C4-2B (cell line): ENCODE results near the gene IL27RA.

Source experiments
- H3K27ac ChIP-seq: fragments of 450-650 bp; 2 replicates; pipeline ENCODE4 v1.5.1; 2017
- ZFX ChIP-seq: fragments of 450-650 bp; IDR thresholded peaks from 2 replicates; pipeline ENCODE4 v1.6.1; 2017
- TF ChIP-seq, protein P1 (sequence below): fragments of 450-650 bp; conservative IDR thresholded peaks from 2 replicates; pipeline ENCODE4 v1.5.1; 2017; ENCODE audit warnings: mild to moderate bottlenecking

The IL27RA gene

DNA sequence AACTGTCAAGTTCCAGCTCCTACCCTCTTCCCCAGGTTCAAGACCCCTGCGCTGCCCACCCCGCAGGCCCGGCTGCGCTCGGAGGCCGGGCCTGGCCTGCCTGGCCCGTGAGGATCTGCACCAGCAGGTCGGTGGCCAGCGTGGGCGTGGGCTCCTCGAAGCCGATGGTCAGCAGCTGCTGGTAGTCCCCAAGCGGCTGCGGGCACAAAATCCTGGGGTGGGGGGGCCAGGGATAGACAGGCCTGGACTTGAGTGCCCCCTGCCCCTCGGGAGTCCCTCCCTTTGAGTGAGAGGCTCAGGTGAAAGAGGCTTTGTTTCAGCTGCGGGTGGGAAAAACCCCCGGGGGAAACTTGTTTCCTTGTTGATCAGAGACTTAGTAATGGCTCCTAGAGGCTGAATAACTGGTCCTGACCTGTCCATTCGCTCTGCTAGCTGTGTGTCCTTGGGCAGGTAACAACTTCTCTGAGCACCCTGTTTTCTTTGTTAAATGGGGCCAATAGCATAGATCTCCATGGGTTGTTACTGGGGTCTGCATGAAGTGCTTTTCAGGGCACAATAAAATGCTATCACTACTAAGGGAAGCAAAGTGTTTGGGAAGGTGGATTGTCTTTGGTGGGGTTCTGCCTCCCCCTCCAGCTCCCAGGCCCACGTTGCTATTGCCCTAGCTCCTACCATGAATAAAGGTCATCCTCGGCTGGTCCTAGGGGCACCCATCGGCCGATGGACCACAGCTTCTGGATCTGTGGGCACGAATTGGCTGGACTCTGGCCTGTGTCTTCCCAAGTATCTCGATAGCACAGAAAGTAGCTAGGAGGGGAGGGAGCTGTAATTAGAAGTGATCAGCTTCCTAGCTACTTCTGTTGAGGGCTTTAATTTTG, 50.5 kb downstream of the IL27RA start:
- TF ChIP-seq, protein P1, sequence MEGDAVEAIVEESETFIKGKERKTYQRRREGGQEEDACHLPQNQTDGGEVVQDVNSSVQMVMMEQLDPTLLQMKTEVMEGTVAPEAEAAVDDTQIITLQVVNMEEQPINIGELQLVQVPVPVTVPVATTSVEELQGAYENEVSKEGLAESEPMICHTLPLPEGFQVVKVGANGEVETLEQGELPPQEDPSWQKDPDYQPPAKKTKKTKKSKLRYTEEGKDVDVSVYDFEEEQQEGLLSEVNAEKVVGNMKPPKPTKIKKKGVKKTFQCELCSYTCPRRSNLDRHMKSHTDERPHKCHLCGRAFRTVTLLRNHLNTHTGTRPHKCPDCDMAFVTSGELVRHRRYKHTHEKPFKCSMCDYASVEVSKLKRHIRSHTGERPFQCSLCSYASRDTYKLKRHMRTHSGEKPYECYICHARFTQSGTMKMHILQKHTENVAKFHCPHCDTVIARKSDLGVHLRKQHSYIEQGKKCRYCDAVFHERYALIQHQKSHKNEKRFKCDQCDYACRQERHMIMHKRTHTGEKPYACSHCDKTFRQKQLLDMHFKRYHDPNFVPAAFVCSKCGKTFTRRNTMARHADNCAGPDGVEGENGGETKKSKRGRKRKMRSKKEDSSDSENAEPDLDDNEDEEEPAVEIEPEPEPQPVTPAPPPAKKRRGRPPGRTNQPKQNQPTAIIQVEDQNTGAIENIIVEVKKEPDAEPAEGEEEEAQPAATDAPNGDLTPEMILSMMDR = no peak
- 0 out of 2 replicates have a peak, but pooled peaks have one; percentile 3 for TF ChIP-seq ZFX
- H3K27ac ChIP-seq = peak overlapping the region; percentile 86

DNA sequence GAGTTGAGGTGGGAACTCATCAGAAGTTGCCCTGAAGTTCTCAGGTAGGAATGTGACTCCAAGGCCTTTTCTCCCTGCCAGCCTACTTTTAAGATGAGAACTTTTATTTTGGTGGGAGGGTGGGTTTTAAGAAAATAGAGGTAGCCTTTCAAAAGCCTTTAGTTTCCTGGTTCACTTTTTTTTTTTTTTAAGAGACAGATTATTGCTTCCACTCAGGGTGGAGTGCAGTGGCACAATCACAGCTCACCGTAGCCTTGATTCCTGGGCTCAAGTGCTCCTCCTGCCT, 51.1 kb downstream of the IL27RA start:
- TF ChIP-seq, protein P1 = no peak
- no peak for TF ChIP-seq ZFX
- no peak overlapping the region; the same call in 1 of the 2 replicates for H3K27ac ChIP-seq

DNA sequence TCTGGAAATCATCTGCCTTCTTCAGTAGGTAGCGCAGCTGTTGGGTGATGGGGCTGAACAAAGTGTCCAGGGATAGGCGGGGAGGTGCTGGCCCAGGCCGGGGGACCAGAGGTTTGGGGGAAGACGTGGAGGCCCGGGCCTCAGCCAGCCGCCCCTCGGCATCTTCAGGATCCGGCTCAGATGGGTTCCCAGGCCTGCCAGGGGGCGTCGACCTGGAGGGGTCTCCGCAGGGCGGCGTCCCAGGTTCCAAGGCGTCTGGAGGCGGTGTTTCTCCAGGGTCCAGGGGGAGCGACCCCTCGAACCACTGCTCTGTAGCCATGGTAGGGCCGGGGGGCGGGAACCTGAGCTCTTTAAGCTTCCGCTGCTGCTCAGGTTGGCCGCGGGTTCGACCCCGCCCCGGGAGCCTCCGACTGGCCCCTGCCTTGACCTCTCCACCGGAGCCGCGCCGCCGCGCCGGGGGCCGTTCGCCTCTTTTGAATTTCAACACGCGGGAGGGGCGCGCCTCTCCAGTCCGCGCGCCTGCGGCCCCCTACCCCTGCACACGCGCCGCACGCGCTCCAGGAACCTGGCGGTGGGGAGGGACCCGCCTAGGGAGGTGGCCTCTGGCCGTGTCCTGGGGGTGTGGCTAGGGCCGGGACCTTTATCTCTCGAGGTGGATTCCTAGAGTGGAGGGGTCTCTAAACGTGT, 53.9 kb downstream of the IL27RA start, which contains the start of gene C19orf67:
C19orf67 (minus strand) TSS at position 475 of the 687 bp plus-strand sequence; CDS start at position 319, 156 bp downstream.
- TF ChIP-seq, protein P1 = no peak
- no peak for TF ChIP-seq ZFX

DNA sequence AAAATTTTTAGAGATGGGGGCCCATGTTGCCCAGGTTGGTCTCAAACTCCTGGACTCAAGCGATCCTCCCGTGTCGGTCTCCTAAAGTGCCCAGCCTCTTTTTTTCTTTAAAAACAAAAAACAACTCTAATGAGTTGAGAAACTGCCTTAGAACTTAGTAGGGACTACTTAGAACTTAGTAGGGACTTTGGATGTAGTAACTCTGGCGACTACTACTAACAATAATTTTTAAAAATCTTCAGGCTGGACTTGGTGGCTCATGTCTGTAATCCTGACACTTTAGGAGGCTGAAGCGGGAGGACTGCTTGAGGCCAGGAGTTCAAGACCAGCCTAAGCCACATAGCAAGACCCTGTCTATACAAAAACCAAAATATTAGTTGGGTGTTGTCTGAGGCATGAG, 54.5 kb downstream of the IL27RA start:
- no peak for TF ChIP-seq ZFX
- TF ChIP-seq, protein P1 = no peak
- H3K27ac ChIP-seq = no peak overlapping the region

More for the DNA sequence above, 53.9 kb downstream of the IL27RA start, which contains the start of gene C19orf67:
- H3K27ac ChIP-seq = no peak within 1 kb of the TSS

GRCh38 chr19:14088634-14089411, 57.3 kb downstream of the IL27RA start:
- TF ChIP-seq ZFX = no peak
- TF ChIP-seq, protein P1 = no peak
- no peak overlapping the region for H3K27ac ChIP-seq

- H3K27ac ChIP-seq = peak overlapping the region; percentile 93
- TF ChIP-seq, protein P1 = no peak
- no peak for TF ChIP-seq ZFX
Observed at GRCh38 chr19:14089412-14089661, 57.8 kb downstream of the IL27RA start.
